H9 (cell line): ENCODE results near the gene GOLGA8A. TPM values are rescaled to one million over a fixed set of nuclear protein-coding genes. Genes with fewer than 3 reads are reported as not detected.

Experiments used
- DNase-seq: peaks from one replicate; pipeline ENCODE4 v3.0.0-alpha.2; 2017
- H2AFZ ChIP-seq: one replicate; pipeline ENCODE4 v1.6.1; 2013; ENCODE audit warnings: mild to moderate bottlenecking, low read length, control low read depth, moderate library complexity
- H2AK5ac ChIP-seq: 2 replicates; pipeline ENCODE4 v1.6.1; 2013; ENCODE audit warnings: low read length, control low read depth, mixed read lengths; ENCODE audit not compliant: insufficient read length
- H2BK120ac ChIP-seq: one replicate; pipeline ENCODE4 v1.6.1; 2013; ENCODE audit warnings: low read depth, mild to moderate bottlenecking, low read length, control low read depth, inconsistent platforms; ENCODE audit not compliant: poor library complexity, severe bottlenecking
- H2BK12ac ChIP-seq: 2 replicates; pipeline ENCODE4 v1.6.1; 2013; ENCODE audit warnings: low read length, control low read depth, mixed read lengths, low read depth; ENCODE audit not compliant: insufficient read length
- H2BK15ac ChIP-seq: 2 replicates; pipeline ENCODE4 v1.6.1; 2013; ENCODE audit warnings: low read depth, low read length, control low read depth
- H2BK20ac ChIP-seq: one replicate; pipeline ENCODE4 v1.6.1; 2013; ENCODE audit warnings: low read depth, mild to moderate bottlenecking, low read length, control low read depth, inconsistent platforms; ENCODE audit not compliant: poor library complexity, severe bottlenecking
- H2BK5ac ChIP-seq: 2 replicates; pipeline ENCODE4 v1.6.1; 2013; ENCODE audit warnings: low read length, control low read depth, mixed read lengths; ENCODE audit not compliant: insufficient read length
- H3K14ac ChIP-seq: 2 replicates; pipeline ENCODE4 v1.6.1; 2013; ENCODE audit warnings: low read length, control low read depth; ENCODE audit not compliant: insufficient read depth
- H3K18ac ChIP-seq: 2 replicates; pipeline ENCODE4 v1.6.1; 2013; ENCODE audit warnings: low read depth, mild to moderate bottlenecking, mixed read lengths, low read length, control low read depth; ENCODE audit not compliant: insufficient read length
- H3K23ac ChIP-seq: 2 replicates; pipeline ENCODE4 v1.6.1; 2013; ENCODE audit warnings: low read length, control low read depth, mixed read lengths, low read depth; ENCODE audit not compliant: insufficient read length
- H3K23me2 ChIP-seq: 2 replicates; pipeline ENCODE4 v1.6.1; 2013; ENCODE audit warnings: low read depth, mild to moderate bottlenecking, mixed read lengths, low read length, control low read depth; ENCODE audit not compliant: insufficient read length, poor library complexity, severe bottlenecking
- H3K27ac ChIP-seq: 2 replicates; pipeline ENCODE4 v1.5.1; 2013; ENCODE audit warnings: low read length, control low read depth, mixed read lengths, low read depth; ENCODE audit not compliant: insufficient read length
- H3K27me3 ChIP-seq: 2 replicates; pipeline ENCODE4 v1.6.1; 2013; ENCODE audit warnings: low read length, control low read depth, inconsistent platforms; ENCODE audit not compliant: insufficient read depth
- H3K4ac ChIP-seq: 2 replicates; pipeline ENCODE4 v1.6.1; 2013; ENCODE audit warnings: low read depth, mild to moderate bottlenecking, control low read depth, inconsistent platforms, low read length, moderate library complexity
- H3K4me1 ChIP-seq: 2 replicates; pipeline ENCODE4 v1.6.1; 2013; ENCODE audit warnings: low read length, control low read depth, inconsistent platforms; ENCODE audit not compliant: insufficient read depth
- H3K4me2 ChIP-seq: 2 replicates; pipeline ENCODE4 v1.6.1; 2013; ENCODE audit warnings: low read length, control low read depth, mixed read lengths; ENCODE audit not compliant: insufficient read length, insufficient read depth
- H3K56ac ChIP-seq: 2 replicates; pipeline ENCODE4 v1.6.1; 2013; ENCODE audit warnings: low read depth, mild to moderate bottlenecking, mixed read lengths, low read length, control low read depth; ENCODE audit not compliant: insufficient read length
- H3K79me1 ChIP-seq: 2 replicates; pipeline ENCODE4 v1.6.1; 2013; ENCODE audit warnings: low read depth, mild to moderate bottlenecking, moderate library complexity, low read length, control low read depth, inconsistent platforms; ENCODE audit not compliant: insufficient read depth, poor library complexity, severe bottlenecking
- H3K79me2 ChIP-seq: 2 replicates; pipeline ENCODE4 v1.6.1; 2013; ENCODE audit warnings: low read length, control low read depth, inconsistent platforms; ENCODE audit not compliant: insufficient read depth
- H3K9ac ChIP-seq: 2 replicates; pipeline ENCODE4 v1.6.1; 2013; ENCODE audit warnings: low read length, control low read depth, mixed read lengths; ENCODE audit not compliant: insufficient read length; ENCODE audit errors: extremely low read depth
- H3K9me3 ChIP-seq: one replicate; pipeline ENCODE4 v1.6.1; 2013; ENCODE audit warnings: low read depth, low read length, inconsistent platforms; ENCODE audit not compliant: control insufficient read depth
- H3T11ph ChIP-seq: one replicate; pipeline ENCODE4 v1.6.1; 2013; ENCODE audit warnings: mild to moderate bottlenecking, low read length, control low read depth, inconsistent platforms
- H4K20me1 ChIP-seq: one replicate; pipeline ENCODE4 v1.6.1; 2013; ENCODE audit not compliant: control insufficient read depth, insufficient read length, insufficient read depth
- H4K5ac ChIP-seq: 2 replicates; pipeline ENCODE4 v1.6.1; 2013; ENCODE audit warnings: low read depth, mild to moderate bottlenecking, mixed read lengths, low read length, control low read depth; ENCODE audit not compliant: insufficient read length
- H4K8ac ChIP-seq: replicated peaks from 2 replicates; pipeline ENCODE4 v1.6.1; 2013; ENCODE audit warnings: low read length, control low read depth, mixed read lengths, low read depth; ENCODE audit not compliant: insufficient read length
- H4K91ac ChIP-seq: 2 replicates; pipeline ENCODE4 v1.6.1; 2013; ENCODE audit warnings: low read depth, mild to moderate bottlenecking, moderate library complexity, mixed read lengths, low read length, control low read depth; ENCODE audit not compliant: insufficient read length
- H3K27ac Mint-ChIP-seq, 3 experiments: 2 replicates in 2 of 3; 3 replicates in 1 of 3; pipeline ENCODE4 v1.8.0; 2020 to 2021; ENCODE audit warnings: mixed read lengths in 3 of 3, mild to moderate bottlenecking in 1 of 3, moderate library complexity in 1 of 3
- H3K27me3 Mint-ChIP-seq: 2 replicates; pipeline ENCODE4 v1.8.0; 2021; ENCODE audit warnings: low read depth, mild to moderate bottlenecking, moderate library complexity, mixed read lengths
- H3K36me3 Mint-ChIP-seq, 3 experiments: 2 replicates in 2 of 3; 3 replicates in 1 of 3; pipeline ENCODE4 v1.8.0; 2020 to 2021; ENCODE audit warnings: low read depth in 3 of 3, mixed read lengths in 3 of 3; ENCODE audit not compliant: insufficient read depth in 1 of 3
- H3K4me1 Mint-ChIP-seq, 2 experiments: 2 replicates each; pipeline ENCODE4 v1.8.0; 2020; ENCODE audit warnings: mixed read lengths in 2 of 2
- H3K4me3 Mint-ChIP-seq, 2 experiments: 2 replicates in 1 of 2; 3 replicates in 1 of 2; pipeline ENCODE4 v1.8.0; 2020 to 2021; ENCODE audit warnings: mild to moderate bottlenecking in 2 of 2, mixed read lengths in 2 of 2, moderate library complexity in 1 of 2
- H3K9me3 Mint-ChIP-seq, 2 experiments: 2 replicates in 1 of 2; 3 replicates in 1 of 2; pipeline ENCODE4 v1.8.0; 2020; ENCODE audit warnings: mild to moderate bottlenecking in 2 of 2, mixed read lengths in 2 of 2, moderate library complexity in 1 of 2
- CTCF ChIP-seq: fragments of 200-600 bp; sonication (generic); conservative IDR thresholded peaks from 3 replicates; pipeline ENCODE4 v1.8.0; 2021; ENCODE audit warnings: antibody characterized with exemption, mild to moderate bottlenecking
- WGBS: extraction: QIAGEN DNeasy Blood & Tissue Kit; methylation state at CpG from one replicate; pipeline ENCODE4 v1.1.7; 2013; ENCODE audit warnings: missing lambda C conversion rate, low lambda C conversion rate, mixed read lengths; ENCODE audit not compliant: insufficient read length; ENCODE audit errors: extremely low coverage; 5-methylcytosine and 5-hydroxymethylcytosine counted together
- total RNA-seq: library from RNA; stranded (reverse); gene quantifications from 2 replicates; pipeline ENCODE4 v1.2.1, GENCODE V29; 2021

GOLGA8A gene
- total RNA-seq, 1 experiment from 2014 or later = 58.8 TPM

DNA sequence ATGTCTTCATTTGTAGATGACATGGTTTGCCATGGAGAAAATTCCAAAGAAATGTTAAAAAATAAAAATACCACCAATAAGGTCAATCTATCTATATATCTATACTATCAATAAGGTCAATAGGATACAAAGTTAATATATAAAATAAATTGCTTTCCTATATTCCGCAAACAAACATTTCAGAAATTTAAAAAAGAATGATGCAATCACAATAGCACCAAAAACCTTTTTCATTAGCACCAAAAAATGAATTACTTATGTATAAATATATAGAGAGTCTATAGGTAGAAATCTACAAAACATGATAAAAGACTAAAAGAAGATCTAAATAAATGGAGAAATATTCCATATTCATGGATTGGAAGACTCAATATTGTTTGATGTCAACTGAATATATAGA is 22.8 kb upstream of the GOLGA8A start:
- H3T11ph ChIP-seq = no peak overlapping the region
- H2BK15ac ChIP-seq = no peak overlapping the region
- H4K91ac ChIP-seq = no peak overlapping the region
- H3K9me3 ChIP-seq = no peaks in the 10 kb centered on the region
- no peak overlapping the region for H3K14ac ChIP-seq
- no peaks in the 10 kb centered on the region for H3K79me1 ChIP-seq
- no peaks in the 10 kb centered on the region for H3K36me3 Mint-ChIP-seq
- H2BK5ac ChIP-seq = no peak overlapping the region
- H3K27ac Mint-ChIP-seq = no peak overlapping the region
- no CpG with 5 or more reads among the region's 1 CpG for WGBS
- no peak for TF ChIP-seq CTCF
- no peak overlapping the region for H4K8ac ChIP-seq
- H3K9ac ChIP-seq = no peak overlapping the region
- no peak overlapping the region for H3K4me2 ChIP-seq
- no peaks in the 10 kb centered on the region for H3K4me1 Mint-ChIP-seq
- H3K4ac ChIP-seq = no peak overlapping the region
- H3K9me3 Mint-ChIP-seq = no peaks in the 10 kb centered on the region
- H3K23ac ChIP-seq = no peak overlapping the region
- H2BK120ac ChIP-seq = no peak overlapping the region
- H3K4me1 ChIP-seq = no peaks in the 10 kb centered on the region
- H2AK5ac ChIP-seq = no peak overlapping the region
- no peak overlapping the region for H2AFZ ChIP-seq
- H3K27me3 ChIP-seq = no peaks in the 10 kb centered on the region
- H3K4me3 Mint-ChIP-seq = no peak overlapping the region
- no peak overlapping the region for H3K27ac ChIP-seq
- no peaks in the 10 kb centered on the region for H4K20me1 ChIP-seq
- H3K27me3 Mint-ChIP-seq = peaks cover 23% of the 10 kb centered on the region
- no peak overlapping the region for H3K18ac ChIP-seq
- no peak overlapping the region for H4K5ac ChIP-seq
- no peak for DNase-seq
- H2BK20ac ChIP-seq = no peak overlapping the region
- no peaks in the 10 kb centered on the region for H3K79me2 ChIP-seq
- H3K56ac ChIP-seq = no peak overlapping the region
- no peaks in the 10 kb centered on the region for H3K23me2 ChIP-seq
- no peak overlapping the region for H2BK12ac ChIP-seq
